ENCODE results near the gene HOXD8. TPM values are rescaled to one million over a fixed set of nuclear protein-coding genes. Genes with fewer than 3 reads are reported as not detected.

The HOXD8 gene
- total and polyA plus RNA-seq, 9 donors: 13.9 to 39.3 (median 26.2) TPM

DNA sequence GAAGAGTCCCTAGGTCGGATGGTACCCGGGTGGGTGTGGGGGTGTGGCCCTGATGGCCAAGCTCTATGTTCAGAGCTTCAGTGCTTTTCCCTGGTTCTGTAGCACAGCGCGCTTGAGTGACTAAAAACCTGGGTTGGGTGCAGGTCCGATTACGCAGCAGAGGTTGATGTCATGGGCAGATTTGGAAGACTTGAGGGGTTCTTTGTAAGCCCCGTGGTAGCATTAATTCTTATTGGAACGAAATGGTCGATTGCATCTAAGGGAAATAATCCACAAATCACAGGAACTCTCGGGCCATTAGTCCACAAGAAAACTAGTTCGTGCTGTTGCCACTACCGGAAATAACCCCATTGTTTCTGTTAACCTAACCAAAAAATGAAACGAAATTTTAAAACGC is 9.0 kb downstream of the HOXD8 start:
- Histone ChIP-seq H3K9me3 (replicated peaks; ENCODE audit: control insufficient read depth, low read depth, low read length) (no peaks in the 10 kb centered on the region), H3K36me3 (ENCODE audit: control insufficient read depth, insufficient read depth, low read length) (peaks cover 2% of the 10 kb centered on the region), H3K4me1 (ENCODE audit: control insufficient read depth, insufficient read depth, low read length) (peaks cover 44% of the 10 kb centered on the region), H3K4me3 (ENCODE audit: low read length) (no peak overlapping the region), H3K27me3 (ENCODE audit: control insufficient read depth, insufficient read depth, low read length) (peaks cover 68% of the 10 kb centered on the region), H3K27ac (ENCODE audit: low read length) (peak overlapping the region; percentile 93)
- 51% methylated on average over 3 of the region's 14 CpGs for WGBS (ENCODE audit: insufficient coverage)
- peak; percentile 36 for DNase-seq

DNA sequence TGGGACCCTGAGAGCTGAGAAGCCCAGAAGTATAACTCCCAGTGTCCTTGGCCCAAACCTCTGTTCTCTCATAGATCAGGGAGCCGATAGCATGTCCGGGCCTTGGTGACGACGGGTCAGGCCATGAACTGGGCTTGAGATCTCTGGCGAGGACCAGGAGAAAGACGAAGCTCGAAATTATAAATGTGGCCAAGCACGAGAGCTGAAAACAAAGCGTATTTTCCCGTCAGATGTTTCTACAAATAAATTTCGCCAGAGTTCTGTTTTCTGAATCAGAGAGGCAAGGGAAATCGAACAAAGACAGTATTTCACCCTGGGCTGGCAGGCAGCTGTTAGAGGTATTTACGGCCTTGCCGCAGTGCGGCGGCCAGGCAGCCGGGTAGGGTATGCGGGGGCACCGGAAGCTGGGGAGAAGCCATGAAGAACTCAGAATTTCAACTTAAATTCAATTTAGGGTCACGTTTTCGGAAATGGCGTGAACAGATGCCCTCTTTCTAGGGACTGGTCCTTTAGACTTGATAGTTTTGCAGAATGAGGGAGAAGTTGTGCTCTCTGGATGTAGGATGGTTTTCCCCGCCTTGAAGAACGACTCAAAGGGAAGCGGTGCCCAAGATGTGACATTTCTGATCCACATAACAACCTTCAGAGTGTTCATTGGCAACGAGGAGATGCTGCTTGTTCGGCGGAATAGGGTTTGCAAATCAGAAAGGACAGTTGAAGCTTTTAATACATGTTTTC is 9.6 kb downstream of the HOXD8 start:
- H3K4me3 ChIP-seq (ENCODE audit: low read length): peak overlapping the region; percentile 22
- peaks cover 69% of the 10 kb centered on the region for H3K27me3 ChIP-seq (ENCODE audit: control insufficient read depth, insufficient read depth, low read length)
- peak overlapping the region; percentile 93 for H3K27ac ChIP-seq (ENCODE audit: low read length)
- H3K4me1 ChIP-seq (ENCODE audit: control insufficient read depth, insufficient read depth, low read length): peaks cover 41% of the 10 kb centered on the region
- DNase-seq: peak; percentile 40
- 31% methylated on average over 20 of the region's 28 CpGs for WGBS (ENCODE audit: insufficient coverage)
- H3K9me3 ChIP-seq (replicated peaks; ENCODE audit: control insufficient read depth, low read depth, low read length): no peaks in the 10 kb centered on the region
- H3K36me3 ChIP-seq (ENCODE audit: control insufficient read depth, insufficient read depth, low read length): no peaks in the 10 kb centered on the region

DNA sequence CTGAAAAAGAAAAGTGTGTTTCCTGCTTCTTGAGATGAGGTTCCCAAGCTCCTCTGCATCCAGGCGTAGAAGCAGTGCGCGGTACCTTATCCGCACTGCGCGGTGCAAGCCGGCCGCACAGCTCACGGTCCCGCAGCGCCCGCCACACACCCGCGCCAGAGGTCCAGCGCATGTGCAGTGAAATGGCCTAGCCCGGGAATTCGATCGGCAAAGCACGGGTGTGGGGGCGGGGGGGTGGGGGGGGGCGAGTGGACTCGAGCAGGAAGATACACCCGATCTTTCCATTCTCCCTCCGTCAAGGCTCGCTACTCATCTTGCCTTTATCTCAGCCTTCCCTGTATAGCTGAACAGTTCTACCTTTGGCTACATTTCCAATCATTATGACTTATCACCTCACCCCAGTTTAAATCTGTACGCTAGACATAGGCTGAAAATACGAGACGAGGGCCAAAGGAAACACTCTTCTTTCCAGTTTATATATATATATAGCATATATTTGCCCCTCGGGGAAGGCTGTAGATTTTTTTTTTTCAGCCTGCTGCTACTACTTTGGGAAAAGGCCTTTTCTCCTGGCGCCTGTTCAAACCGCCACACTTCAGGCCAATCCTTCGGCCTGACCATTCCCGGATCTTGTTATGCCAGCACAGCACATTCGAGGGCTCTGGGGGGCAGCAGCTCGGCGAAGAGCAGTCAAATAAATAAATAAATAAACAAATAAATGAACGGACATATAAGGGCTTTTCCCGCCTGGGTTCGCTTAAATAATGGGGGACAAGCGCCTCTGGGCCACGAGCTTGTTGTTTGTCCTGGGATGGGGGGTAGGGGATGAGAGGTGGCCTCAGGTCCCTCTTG is 10.4 kb downstream of the HOXD8 start:
- WGBS (ENCODE audit: insufficient coverage): 28% methylated on average over 10 of the region's 41 CpGs
- Histone ChIP-seq H3K27me3 (ENCODE audit: control insufficient read depth, insufficient read depth, low read length) (peaks cover 64% of the 10 kb centered on the region), H3K36me3 (ENCODE audit: control insufficient read depth, insufficient read depth, low read length) (no peaks in the 10 kb centered on the region), H3K4me1 (ENCODE audit: control insufficient read depth, insufficient read depth, low read length) (peaks cover 35% of the 10 kb centered on the region), H3K27ac (ENCODE audit: low read length) (peak overlapping the region; percentile 93), H3K4me3 (ENCODE audit: low read length) (peak overlapping the region; percentile 62), H3K9me3 (replicated peaks; ENCODE audit: control insufficient read depth, low read depth, low read length) (no peaks in the 10 kb centered on the region)
- peak; percentile 79 for DNase-seq

DNA sequence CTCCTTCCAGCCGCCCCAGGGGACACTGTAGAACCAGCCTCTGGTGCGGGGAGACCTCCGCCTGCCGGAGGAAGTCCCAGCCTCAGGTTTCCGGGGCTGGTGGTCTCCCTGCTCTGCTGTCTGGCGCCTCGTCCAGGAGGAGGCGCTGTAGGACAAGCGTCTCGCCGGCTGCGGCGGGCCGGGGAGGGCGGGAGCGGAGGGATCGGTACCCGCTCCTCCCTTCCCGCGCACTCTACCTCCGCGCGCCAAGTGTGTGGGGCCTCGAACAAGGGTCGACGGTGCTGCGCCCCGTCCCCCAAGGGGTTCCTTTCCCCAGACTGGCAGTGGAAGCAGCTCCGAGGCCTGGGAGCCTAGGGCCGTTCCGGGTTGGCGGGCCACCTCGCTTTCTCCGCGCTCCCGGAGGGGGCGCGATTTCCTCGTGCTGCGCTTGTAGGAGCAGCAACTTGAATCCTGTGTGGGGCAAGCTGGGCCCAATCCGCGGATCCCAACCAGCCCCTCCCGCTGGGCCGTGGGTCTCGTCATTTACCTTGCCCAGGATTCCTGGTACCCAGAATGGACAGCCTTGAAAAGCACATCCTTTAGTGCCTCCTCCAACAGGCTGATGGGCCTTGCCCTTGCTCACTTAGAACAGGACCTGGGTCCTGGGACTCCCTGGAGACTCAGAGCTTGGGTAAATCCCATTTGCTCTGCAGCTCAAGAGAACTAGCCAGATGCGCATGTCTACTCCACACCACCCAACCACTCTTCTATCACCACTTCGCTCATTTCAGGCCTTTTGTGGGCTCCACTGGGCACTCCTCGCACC is 11.2 kb downstream of the HOXD8 start:
- H3K27me3 ChIP-seq (ENCODE audit: control insufficient read depth, insufficient read depth, low read length): peaks cover 64% of the 10 kb centered on the region
- peak overlapping the region; percentile 62 for H3K4me3 ChIP-seq (ENCODE audit: low read length)
- peaks cover 28% of the 10 kb centered on the region for H3K4me1 ChIP-seq (ENCODE audit: control insufficient read depth, insufficient read depth, low read length)
- H3K9me3 ChIP-seq (replicated peaks; ENCODE audit: control insufficient read depth, low read depth, low read length): no peaks in the 10 kb centered on the region
- H3K27ac ChIP-seq (ENCODE audit: low read length): peak overlapping the region; percentile 80
- H3K36me3 ChIP-seq (ENCODE audit: control insufficient read depth, insufficient read depth, low read length): no peaks in the 10 kb centered on the region
- peak; percentile 93 for DNase-seq
- WGBS (ENCODE audit: insufficient coverage): 8% methylated on average over 48 of the region's 48 CpGs

DNA sequence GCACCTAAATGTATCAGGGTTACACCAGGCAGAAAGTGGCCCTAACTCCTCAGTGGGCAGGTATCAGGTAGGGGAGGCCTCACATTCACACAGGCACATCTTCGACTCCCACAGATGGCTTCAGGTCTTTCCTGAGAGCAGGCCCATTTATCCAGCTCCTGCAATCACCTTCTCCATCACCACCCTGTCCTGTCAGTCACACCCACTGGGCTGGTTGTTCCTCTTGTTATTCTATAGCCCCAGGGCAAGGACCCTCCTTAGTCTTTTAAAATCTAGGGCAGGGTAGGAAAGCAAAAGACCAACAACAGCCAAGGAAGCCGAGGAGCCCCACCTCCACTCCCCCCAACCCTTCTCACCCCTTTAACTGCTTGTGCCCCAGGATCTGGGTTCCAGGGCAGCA is 12.8 kb downstream of the HOXD8 start:
- DNase-seq: no peak
- no peak overlapping the region for H3K4me3 ChIP-seq (ENCODE audit: low read length)
- WGBS (ENCODE audit: insufficient coverage): no CpG with 5 or more reads among the region's 2 CpGs
- H3K27ac ChIP-seq (ENCODE audit: low read length): no peak overlapping the region
- H3K36me3 ChIP-seq (ENCODE audit: control insufficient read depth, insufficient read depth, low read length): no peaks in the 10 kb centered on the region
- H3K27me3 ChIP-seq (ENCODE audit: control insufficient read depth, insufficient read depth, low read length): peaks cover 62% of the 10 kb centered on the region
- H3K4me1 ChIP-seq (ENCODE audit: control insufficient read depth, insufficient read depth, low read length): peaks cover 25% of the 10 kb centered on the region
- no peaks in the 10 kb centered on the region for H3K9me3 ChIP-seq (replicated peaks; ENCODE audit: control insufficient read depth, low read depth, low read length)

DNA sequence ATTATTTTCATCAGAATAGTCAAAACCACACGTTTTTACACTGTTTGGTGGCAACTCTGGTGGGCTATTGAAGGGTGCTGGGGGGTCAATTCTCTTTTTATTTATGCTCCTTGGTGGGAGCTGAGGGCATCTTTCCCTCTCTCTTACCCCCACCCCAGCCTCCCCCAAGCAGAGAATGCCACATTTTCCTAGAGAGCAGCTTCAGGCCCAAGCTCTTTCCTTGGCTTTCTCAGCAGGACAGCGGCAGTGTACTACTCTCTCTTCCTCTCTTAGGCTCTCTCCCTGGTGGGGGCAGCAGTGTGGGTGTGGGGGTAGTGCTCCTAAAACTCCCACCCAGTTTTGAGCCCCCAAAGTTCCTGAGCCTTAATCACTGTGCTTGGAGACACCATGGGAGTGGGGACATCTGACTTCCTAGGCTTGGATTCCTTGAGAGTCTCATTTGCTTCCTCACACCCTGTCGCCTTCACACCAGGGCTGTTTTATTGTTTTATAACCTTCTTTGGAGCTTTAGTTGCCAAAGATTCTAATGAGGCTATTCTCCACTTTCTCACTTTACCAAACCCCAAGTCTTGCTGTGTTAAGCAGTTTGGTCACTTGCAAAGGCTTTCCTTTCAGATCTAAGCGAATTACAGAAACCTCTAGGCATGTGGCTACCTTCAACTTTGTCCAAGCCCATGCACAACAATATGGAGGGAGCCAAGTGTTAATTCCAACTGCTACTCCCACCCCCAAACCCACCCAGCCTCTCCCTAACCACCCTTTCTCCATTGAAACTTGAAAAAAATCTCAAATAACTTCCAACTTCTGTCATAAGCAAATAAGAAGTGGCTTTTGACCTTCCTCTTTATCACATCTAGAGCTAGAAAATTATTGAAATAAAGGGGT is 15.8 kb downstream of the HOXD8 start:
- H3K27ac ChIP-seq (ENCODE audit: low read length): no peak overlapping the region
- 71% methylated on average over 1 of the region's 4 CpGs for WGBS (ENCODE audit: insufficient coverage)
- H3K4me3 ChIP-seq (ENCODE audit: low read length): no peak overlapping the region
- peaks cover 69% of the 10 kb centered on the region for H3K27me3 ChIP-seq (ENCODE audit: control insufficient read depth, insufficient read depth, low read length)
- peaks cover 8% of the 10 kb centered on the region for H3K4me1 ChIP-seq (ENCODE audit: control insufficient read depth, insufficient read depth, low read length)
- peaks cover 1% of the 10 kb centered on the region for H3K36me3 ChIP-seq (ENCODE audit: control insufficient read depth, insufficient read depth, low read length)
- DNase-seq: no peak
- H3K9me3 ChIP-seq (replicated peaks; ENCODE audit: control insufficient read depth, low read depth, low read length): no peaks in the 10 kb centered on the region

DNA sequence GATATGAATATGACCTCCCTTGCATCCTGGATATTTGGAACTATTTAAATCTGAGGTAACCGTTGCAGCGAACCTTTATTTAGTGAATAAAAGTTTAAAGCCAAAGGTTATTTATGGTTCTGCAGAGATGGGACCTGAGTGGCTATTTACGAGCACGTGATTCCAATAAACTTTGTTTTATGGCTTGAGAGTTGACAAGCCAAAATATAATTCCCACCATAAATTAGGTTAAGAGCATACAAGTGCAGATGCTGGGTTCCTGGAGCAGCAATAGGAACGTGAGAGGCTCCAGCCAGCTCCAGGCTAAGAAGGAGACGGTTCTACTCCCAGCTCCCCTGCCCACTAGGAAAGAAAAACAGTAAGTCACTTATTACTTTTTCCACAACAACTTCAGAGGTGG is 16.6 kb downstream of the HOXD8 start:
- H3K4me3 ChIP-seq (ENCODE audit: low read length): no peak overlapping the region
- no peaks in the 10 kb centered on the region for H3K9me3 ChIP-seq (replicated peaks; ENCODE audit: control insufficient read depth, low read depth, low read length)
- H3K36me3 ChIP-seq (ENCODE audit: control insufficient read depth, insufficient read depth, low read length): peaks cover 5% of the 10 kb centered on the region
- H3K4me1 ChIP-seq (ENCODE audit: control insufficient read depth, insufficient read depth, low read length): peaks cover under 1% of the 10 kb centered on the region
- WGBS (ENCODE audit: insufficient coverage): 0% methylated on average over 1 of the region's 6 CpGs
- no peak for DNase-seq
- peaks cover 69% of the 10 kb centered on the region for H3K27me3 ChIP-seq (ENCODE audit: control insufficient read depth, insufficient read depth, low read length)
- no peak overlapping the region for H3K27ac ChIP-seq (ENCODE audit: low read length)

DNA sequence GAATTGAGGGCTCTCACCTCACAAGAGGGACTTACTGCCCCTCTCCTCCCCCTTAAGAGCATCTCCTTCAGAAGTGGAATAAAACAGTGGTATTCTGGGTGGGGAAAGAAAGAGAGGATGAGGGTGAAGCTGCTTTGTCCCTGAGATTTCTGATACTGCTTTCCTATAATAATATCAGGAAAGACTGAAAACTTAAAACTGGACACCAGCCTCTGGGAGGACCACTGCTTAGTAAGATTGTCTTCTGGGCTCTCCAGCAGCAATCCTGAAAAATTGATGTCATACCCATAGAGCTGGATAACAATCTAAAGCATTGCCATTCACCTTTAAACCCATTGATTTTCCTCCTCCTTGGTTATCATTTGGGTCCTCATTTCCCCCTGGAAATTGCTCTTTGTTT is 17.1 kb downstream of the HOXD8 start:
- Histone ChIP-seq H3K4me1 (ENCODE audit: control insufficient read depth, insufficient read depth, low read length) (no peaks in the 10 kb centered on the region), H3K4me3 (ENCODE audit: low read length) (no peak overlapping the region), H3K27me3 (ENCODE audit: control insufficient read depth, insufficient read depth, low read length) (peaks cover 73% of the 10 kb centered on the region), H3K9me3 (replicated peaks; ENCODE audit: control insufficient read depth, low read depth, low read length) (no peaks in the 10 kb centered on the region), H3K36me3 (ENCODE audit: control insufficient read depth, insufficient read depth, low read length) (peaks cover 5% of the 10 kb centered on the region), H3K27ac (ENCODE audit: low read length) (no peak overlapping the region)
- no peak for DNase-seq

DNA sequence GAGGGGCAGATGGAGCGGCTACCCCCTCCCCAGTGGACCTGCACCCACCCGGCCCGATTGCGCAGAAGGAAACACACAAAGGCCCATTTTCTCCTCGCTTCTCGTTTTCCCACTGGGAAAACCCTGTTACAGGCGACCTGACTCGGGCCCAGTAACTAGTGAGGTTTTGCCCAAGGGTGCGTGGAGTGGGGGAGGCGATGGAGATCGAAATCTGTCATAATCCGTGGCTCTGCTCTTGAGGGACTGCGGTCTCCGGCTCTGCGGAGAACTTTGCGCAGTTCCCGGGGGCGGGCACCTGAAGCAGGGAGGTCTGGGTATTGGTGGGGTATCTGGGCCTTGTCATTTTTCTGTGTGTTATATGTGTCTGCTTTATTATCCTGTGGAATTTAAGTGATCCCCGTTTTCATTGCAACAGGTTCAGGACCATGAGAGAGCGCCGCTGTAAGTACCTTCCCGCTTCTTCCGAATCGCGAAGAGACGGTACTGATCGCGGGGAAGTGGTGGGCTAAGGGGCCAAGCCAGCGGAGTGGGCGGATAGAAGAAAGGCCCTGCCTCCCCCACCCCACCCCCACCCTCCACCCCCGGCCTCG is 17.8 kb downstream of the HOXD8 start:
- peaks cover 79% of the 10 kb centered on the region for H3K27me3 ChIP-seq (ENCODE audit: control insufficient read depth, insufficient read depth, low read length)
- no peaks in the 10 kb centered on the region for H3K9me3 ChIP-seq (replicated peaks; ENCODE audit: control insufficient read depth, low read depth, low read length)
- no peak for DNase-seq
- no peak overlapping the region for H3K4me3 ChIP-seq (ENCODE audit: low read length)
- peaks cover 5% of the 10 kb centered on the region for H3K36me3 ChIP-seq (ENCODE audit: control insufficient read depth, insufficient read depth, low read length)
- WGBS (ENCODE audit: insufficient coverage): 72% methylated on average over 12 of the region's 32 CpGs
- H3K4me1 ChIP-seq (ENCODE audit: control insufficient read depth, insufficient read depth, low read length): no peaks in the 10 kb centered on the region
- no peak overlapping the region for H3K27ac ChIP-seq (ENCODE audit: low read length)

Data from muscle of leg (tissue), 11 donors.